ENCODE data around the gene ADAMTS2.

DNA sequence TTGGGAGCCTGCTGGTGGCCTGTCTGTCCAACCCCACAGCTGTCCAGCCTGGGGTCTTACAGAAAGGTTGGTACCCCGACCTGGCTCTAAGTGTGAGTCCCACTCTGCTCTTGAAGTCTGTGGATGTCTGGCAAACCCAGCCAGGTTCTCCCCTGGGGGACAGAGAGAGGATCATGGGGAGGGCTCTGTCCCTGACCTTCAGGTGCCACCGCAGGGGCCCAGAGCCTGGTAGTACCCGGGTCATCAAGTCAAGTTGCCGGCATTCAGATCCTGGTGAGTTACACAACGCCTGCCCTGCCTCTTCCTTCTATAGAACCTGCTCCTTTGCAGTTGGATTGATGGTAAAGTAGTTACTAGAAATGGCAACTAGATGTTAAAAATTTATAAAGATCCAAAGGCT lies 66.7 kb downstream of the ADAMTS2 start:
- no peak for TF ChIP-seq EP300 (IDR thresholded peaks at IDR 0.05; ENCODE audit: borderline replicate concordance)
- TF ChIP-seq CEBPB (IDR thresholded peaks at IDR 0.05) = no peak
